RPMI7951 (cell line): ENCODE measurements around the gene CST8. TPM values are rescaled to one million over a fixed set of nuclear protein-coding genes. Genes with fewer than 3 reads are reported as not detected.

Experiments
- DNase-seq: peaks from one replicate; pipeline ENCODE4 v3.0.0-alpha.2; 2012; ENCODE audit warnings: low read depth
- total RNA-seq: library from RNA; depleted of rRNA; stranded (reverse); fragments of >200 nt; shearing (Covaris generic); gene quantifications from 2 replicates; pipeline ENCODE4 v1.2.3, GENCODE V29; 2014

The CST8 gene
- total RNA-seq, 1 experiment from 2014 or later, result not detected

- no peak for DNase-seq
Observed at GRCh38 chr20:23476015-23476754, 14.7 kb upstream of the CST8 start.

- DNase-seq, result no peak
Observed at GRCh38 chr20:23477223-23477622, 13.7 kb upstream of the CST8 start.

GRCh38 chr20:23479043-23479442, 11.9 kb upstream of the CST8 start:
- DNase-seq, result no peak

GRCh38 chr20:23482138-23482537, 8.8 kb upstream of the CST8 start:
- no peak for DNase-seq

GRCh38 chr20:23484081-23484480, 6.8 kb upstream of the CST8 start:
- no peak for DNase-seq

- DNase-seq, result no peak
Observed at GRCh38 chr20:23488470-23488869, 2.4 kb upstream of the CST8 start.

GRCh38 chr20:23488996-23489395, 1.9 kb upstream of the CST8 start:
- DNase-seq, result no peak

- no peak for DNase-seq
Observed at GRCh38 chr20:23492292-23492691, 1.4 kb downstream of the CST8 start.

- DNase-seq, result no peak
Observed at GRCh38 chr20:23493172-23493772, 2.4 kb downstream of the CST8 start.

- DNase-seq, result no peak
Observed at GRCh38 chr20:23497536-23497935, 6.6 kb downstream of the CST8 start.

- DNase-seq, result no peak
Observed at GRCh38 chr20:23501926-23502325, 11.0 kb downstream of the CST8 start.

- no peak for DNase-seq
Observed at GRCh38 chr20:23503649-23504048, 12.7 kb downstream of the CST8 start.

- DNase-seq, result no peak
Observed at GRCh38 chr20:23507346-23507745, 16.4 kb downstream of the CST8 start.

- peak; percentile 8 for DNase-seq
Observed at GRCh38 chr20:23508449-23509229, 17.7 kb downstream of the CST8 start.

GRCh38 chr20:23509247-23509913, 18.5 kb downstream of the CST8 start:
- no peak for DNase-seq

- DNase-seq, result no peak
Observed at GRCh38 chr20:23510000-23510590, 19.2 kb downstream of the CST8 start.

GRCh38 chr20:23513164-23513563, 22.2 kb downstream of the CST8 start:
- DNase-seq, result no peak

- DNase-seq, result no peak
Observed at GRCh38 chr20:23514848-23515247, 23.9 kb downstream of the CST8 start.

GRCh38 chr20:23515250-23515939, 24.5 kb downstream of the CST8 start:
- peak; percentile 26 for DNase-seq

- no peak for DNase-seq
Observed at GRCh38 chr20:23517719-23518118, 26.8 kb downstream of the CST8 start.

GRCh38 chr20:23519556-23519955, 28.6 kb downstream of the CST8 start:
- no peak for DNase-seq
